Subcutaneous abdominal adipose tissue (tissue), 5 donors: ENCODE data around the gene ST6GAL1.

ENCODE experiments used
- H3K27ac ChIP-seq: one replicate; pipeline ENCODE4 v1.7.0; 2013; ENCODE audit warnings: low read depth, mild to moderate bottlenecking, inconsistent platforms, low read length, moderate library complexity
- H3K27me3 ChIP-seq, 5 donors: one replicate each; pipeline ENCODE4 v1.7.0; 2013; ENCODE audit warnings: low read length in 5 of 5, inconsistent platforms in 1 of 5; ENCODE audit not compliant: control insufficient read depth in 5 of 5, insufficient read depth in 4 of 5
- H3K36me3 ChIP-seq, 5 donors: one replicate each; pipeline ENCODE4 v1.7.0; 2013; ENCODE audit warnings: low read length in 5 of 5; ENCODE audit not compliant: control insufficient read depth in 5 of 5, insufficient read depth in 5 of 5
- H3K4me1 ChIP-seq, 5 donors: one replicate each; pipeline ENCODE4 v1.7.0; 2013; ENCODE audit warnings: low read length in 5 of 5, mild to moderate bottlenecking in 3 of 5, moderate library complexity in 1 of 5; ENCODE audit not compliant: control insufficient read depth in 5 of 5, insufficient read depth in 5 of 5
- H3K4me3 ChIP-seq, 5 donors: one replicate each; pipeline ENCODE4 v1.7.0; 2013; ENCODE audit warnings: low read length in 5 of 5, low read depth in 1 of 5
- H3K9ac ChIP-seq, 5 donors: one replicate each; pipeline ENCODE4 v1.7.0; 2013; ENCODE audit warnings: low read length in 5 of 5, mild to moderate bottlenecking in 4 of 5, moderate library complexity in 3 of 5
- H3K9me3 ChIP-seq, 5 donors: one replicate each; pipeline ENCODE4 v1.7.0; 2013; ENCODE audit warnings: low read length in 5 of 5; ENCODE audit not compliant: control insufficient read depth in 5 of 5
- donor health status: healthy.
- donor health status: healthy.
- donor health status: healthy.
- donor health status: healthy.
- donor health status: healthy.

The ST6GAL1 gene

GRCh38 chr3:186978712-186979111, 48.4 kb downstream of the ST6GAL1 start:
- Histone ChIP-seq H3K27ac (peak overlapping the region; percentile 32), H3K36me3 (peaks cover 0 to 18% (median 0%) of the 10 kb centered on the region in 5 donors), H3K4me1 (peaks cover 6 to 33% (median 23%) of the 10 kb centered on the region in 5 donors), H3K27me3 (no peaks in the 10 kb centered on the region), H3K9me3 (no peaks in the 10 kb centered on the region), H3K9ac (no peak overlapping the region), H3K4me3 (no peak overlapping the region)

- Histone ChIP-seq H3K36me3 (peaks cover 0 to 16% (median 0%) of the 10 kb centered on the region in 5 donors), H3K4me1 (peaks cover 6 to 29% (median 26%) of the 10 kb centered on the region in 5 donors), H3K27ac (no peak overlapping the region)
Observed at GRCh38 chr3:186979852-186980251, 49.5 kb downstream of the ST6GAL1 start.

GRCh38 chr3:186980989-186981388, 50.7 kb downstream of the ST6GAL1 start:
- no peak overlapping the region for H3K4me3 ChIP-seq
- peaks cover 0 to 12% (median 0%) of the 10 kb centered on the region in 5 donors for H3K36me3 ChIP-seq
- H3K9me3 ChIP-seq = no peaks in the 10 kb centered on the region
- H3K4me1 ChIP-seq = peaks cover 4 to 27% (median 25%) of the 10 kb centered on the region in 5 donors
- H3K27me3 ChIP-seq = no peaks in the 10 kb centered on the region
- no peak overlapping the region for H3K9ac ChIP-seq
- no peak overlapping the region for H3K27ac ChIP-seq

More at GRCh38 chr3:186979852-186980251, 49.5 kb downstream of the ST6GAL1 start:
- Histone ChIP-seq H3K9ac (no peak overlapping the region), H3K9me3 (no peaks in the 10 kb centered on the region), H3K4me3 (no peak overlapping the region), H3K27me3 (no peaks in the 10 kb centered on the region)

- Histone ChIP-seq H3K27ac (no peak overlapping the region), H3K9ac (no peak overlapping the region), H3K4me3 (no peak overlapping the region), H3K4me1 (peaks cover 0 to 14% (median 10%) of the 10 kb centered on the region in 5 donors), H3K36me3 (peaks cover 0 to 12% (median 0%) of the 10 kb centered on the region in 5 donors), H3K9me3 (no peaks in the 10 kb centered on the region), H3K27me3 (no peaks in the 10 kb centered on the region)
Observed at GRCh38 chr3:186983659-186984058, 53.3 kb downstream of the ST6GAL1 start.

GRCh38 chr3:186984064-186984463, 53.7 kb downstream of the ST6GAL1 start:
- no peaks in the 10 kb centered on the region for H3K27me3 ChIP-seq
- no peak overlapping the region for H3K4me3 ChIP-seq
- no peak overlapping the region for H3K9ac ChIP-seq
- H3K9me3 ChIP-seq = no peaks in the 10 kb centered on the region
- peaks cover 0 to 16% (median 10%) of the 10 kb centered on the region in 5 donors for H3K4me1 ChIP-seq
- H3K36me3 ChIP-seq = peaks cover 0 to 12% (median 0%) of the 10 kb centered on the region in 5 donors
- no peak overlapping the region for H3K27ac ChIP-seq

DNA sequence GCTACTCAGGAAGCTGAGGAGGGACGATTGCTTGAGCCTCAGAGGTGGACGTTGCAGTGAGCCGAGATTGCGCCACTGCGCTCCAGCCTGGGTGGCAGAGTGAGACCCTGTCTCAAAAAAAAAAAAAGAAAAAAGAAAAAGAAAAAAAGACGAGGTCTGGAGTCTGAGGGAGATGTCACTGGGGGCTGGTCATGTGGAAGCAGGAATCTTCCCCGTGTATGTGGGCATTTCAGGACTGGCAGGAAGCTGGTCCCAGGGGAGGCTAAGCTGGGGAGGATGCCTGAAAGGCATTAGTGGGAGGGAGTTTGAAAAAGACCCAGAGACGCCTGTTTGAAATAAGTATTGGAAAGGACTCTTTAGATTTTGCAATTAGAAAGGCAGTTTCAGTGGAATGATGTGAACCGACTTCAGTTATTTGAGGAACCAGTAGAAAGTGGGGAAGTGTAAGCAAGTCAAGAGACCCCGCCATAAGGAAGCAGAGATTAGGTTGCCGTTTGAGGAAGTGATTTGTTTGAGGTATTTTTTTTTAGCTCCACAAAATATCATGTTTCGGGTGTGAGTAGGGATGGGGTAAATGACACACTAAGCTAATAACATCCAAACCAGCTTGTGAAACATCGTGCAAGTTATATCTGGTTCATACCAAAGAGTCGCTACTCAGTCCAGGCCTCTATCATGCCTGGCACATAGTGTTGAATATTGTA, 55.5 kb downstream of the ST6GAL1 start:
- H3K27ac ChIP-seq = no peak overlapping the region
- peaks cover 0 to 12% (median 0%) of the 10 kb centered on the region in 5 donors for H3K36me3 ChIP-seq
- peaks cover 0 to 14% (median 12%) of the 10 kb centered on the region in 5 donors for H3K4me1 ChIP-seq
- no peaks in the 10 kb centered on the region for H3K27me3 ChIP-seq
- no peak overlapping the region for H3K9ac ChIP-seq
- no peaks in the 10 kb centered on the region for H3K9me3 ChIP-seq
- peak overlapping the region in 1 of 5 donors; percentile 40 for H3K4me3 ChIP-seq

- H3K27ac ChIP-seq = peak overlapping the region; percentile 46
- H3K4me3 ChIP-seq = no peak overlapping the region
- peaks cover 0 to 14% (median 10%) of the 10 kb centered on the region in 5 donors for H3K4me1 ChIP-seq
- H3K36me3 ChIP-seq = peaks cover 0 to 13% (median 0%) of the 10 kb centered on the region in 5 donors
- H3K27me3 ChIP-seq = no peaks in the 10 kb centered on the region
- H3K9ac ChIP-seq = no peak overlapping the region
- no peaks in the 10 kb centered on the region for H3K9me3 ChIP-seq
Observed at GRCh38 chr3:186986406-186986805, 56.1 kb downstream of the ST6GAL1 start.

DNA sequence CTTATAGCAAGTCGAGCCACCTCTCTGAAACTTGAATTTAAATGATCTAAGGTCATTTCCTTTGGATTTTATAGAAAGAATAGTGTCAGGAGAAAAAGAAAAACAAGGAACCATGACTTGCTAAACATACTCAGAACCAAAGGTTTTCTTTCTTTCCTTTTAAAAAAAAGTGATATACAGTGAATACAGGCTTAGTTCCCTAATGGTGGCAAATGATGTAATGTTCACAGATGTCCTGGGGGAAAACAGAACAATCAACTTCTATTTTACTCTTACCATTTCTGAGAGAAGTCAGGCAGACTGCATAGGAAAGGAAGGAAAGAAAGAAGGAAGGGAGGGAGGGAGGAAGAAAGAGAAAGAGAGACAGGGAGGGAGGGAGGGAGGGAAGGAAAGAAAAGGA, 56.5 kb downstream of the ST6GAL1 start:
- peak overlapping the region; percentile 46 for H3K27ac ChIP-seq
- H3K4me1 ChIP-seq = peaks cover 0 to 14% (median 10%) of the 10 kb centered on the region in 5 donors
- H3K27me3 ChIP-seq = no peaks in the 10 kb centered on the region
- no peaks in the 10 kb centered on the region for H3K9me3 ChIP-seq
- H3K36me3 ChIP-seq = peaks cover 0 to 9% (median 0%) of the 10 kb centered on the region in 5 donors
- no peak overlapping the region for H3K4me3 ChIP-seq
- H3K9ac ChIP-seq = no peak overlapping the region

GRCh38 chr3:186988806-186989205, 58.5 kb downstream of the ST6GAL1 start:
- Histone ChIP-seq H3K27ac (no peak overlapping the region), H3K9me3 (no peaks in the 10 kb centered on the region), H3K9ac (no peak overlapping the region), H3K4me3 (no peak overlapping the region), H3K36me3 (peaks cover 0 to 3% (median 0%) of the 10 kb centered on the region in 5 donors), H3K4me1 (peaks cover 0 to 14% (median 10%) of the 10 kb centered on the region in 5 donors), H3K27me3 (no peaks in the 10 kb centered on the region)

DNA sequence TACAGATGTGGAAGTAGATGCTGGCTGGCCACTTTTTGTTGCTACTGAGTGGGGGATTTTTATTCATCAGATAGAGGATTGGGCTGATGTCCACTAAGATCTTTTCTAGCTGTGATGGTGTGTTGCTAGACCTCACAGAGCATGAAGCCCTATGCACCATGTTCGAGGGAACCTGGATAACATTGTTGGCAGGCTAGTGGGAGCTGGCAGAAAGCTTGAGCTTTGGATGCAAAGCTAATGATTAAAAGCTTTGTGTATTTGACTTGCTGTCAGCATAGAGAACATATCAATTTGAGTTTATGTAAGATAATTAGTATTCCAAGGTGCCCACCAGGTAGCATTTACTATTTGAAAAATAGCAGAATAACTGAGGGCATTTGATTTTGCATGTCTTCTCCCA, 59.1 kb downstream of the ST6GAL1 start:
- H3K27ac ChIP-seq = no peak overlapping the region
- H3K4me3 ChIP-seq = no peak overlapping the region
- no peaks in the 10 kb centered on the region for H3K27me3 ChIP-seq
- H3K4me1 ChIP-seq = peaks cover 0 to 14% (median 9%) of the 10 kb centered on the region in 5 donors
- H3K36me3 ChIP-seq = peaks cover 0 to 3% (median 0%) of the 10 kb centered on the region in 5 donors
- no peaks in the 10 kb centered on the region for H3K9me3 ChIP-seq
- H3K9ac ChIP-seq = no peak overlapping the region
